OCI-LY1 (cell line): ENCODE results near the gene EXPH5.

ENCODE experiments used
- H2AFZ ChIP-seq: fragments of 200-600 bp; sonication (generic), shearing (Covaris generic); 2 replicates; pipeline ENCODE4 v1.6.0; 2014; ENCODE audit warnings: antibody characterized with exemption, mild to moderate bottlenecking, low read length
- H3F3A ChIP-seq: fragments of 200-600 bp; sonication (generic), shearing (Covaris generic); 2 replicates; pipeline ENCODE4 v1.6.0; 2014; ENCODE audit warnings: mild to moderate bottlenecking, antibody characterized with exemption, low read length, moderate library complexity; ENCODE audit not compliant: insufficient read depth
- H3K27ac ChIP-seq: fragments of 200-600 bp; sonication (generic); 2 replicates; pipeline ENCODE4 v1.5.1; 2014; ENCODE audit warnings: low read length, mixed run types, mild to moderate bottlenecking, low read depth; ENCODE audit not compliant: poor library complexity, severe bottlenecking
- H3K27me3 ChIP-seq: fragments of 200-600 bp; sonication (generic); 2 replicates; pipeline ENCODE4 v1.6.0; 2014; ENCODE audit warnings: antibody characterized with exemption, mild to moderate bottlenecking, low read length, moderate library complexity; ENCODE audit not compliant: insufficient read depth
- H3K36me3 ChIP-seq: fragments of 200-600 bp; sonication (generic); 2 replicates; pipeline ENCODE4 v1.6.1; 2014; ENCODE audit warnings: mild to moderate bottlenecking, antibody characterized with exemption, low read length, moderate library complexity, mixed read lengths; ENCODE audit not compliant: insufficient read depth
- H3K4me1 ChIP-seq: fragments of 200-600 bp; sonication (generic); 2 replicates; pipeline ENCODE4 v1.5.1; 2014; ENCODE audit warnings: mild to moderate bottlenecking, low read length, moderate library complexity; ENCODE audit not compliant: insufficient read depth, severe bottlenecking
- H3K4me2 ChIP-seq: fragments of 200-600 bp; sonication (generic), shearing (Covaris generic); 2 replicates; pipeline ENCODE4 v1.6.1; 2014; ENCODE audit warnings: low read length
- H3K4me3 ChIP-seq: fragments of 200-600 bp; sonication (generic); 2 replicates; pipeline ENCODE4 v1.5.1; 2014; ENCODE audit warnings: low read length, low read depth, mild to moderate bottlenecking, mixed read lengths; ENCODE audit not compliant: poor library complexity, severe bottlenecking
- H3K79me2 ChIP-seq: fragments of 200-600 bp; shearing (Covaris generic); 2 replicates; pipeline ENCODE4 v1.6.1; 2016; ENCODE audit warnings: mixed run types, low read length, mixed read lengths; ENCODE audit not compliant: insufficient read depth
- H3K9ac ChIP-seq: fragments of 200-600 bp; sonication (generic), shearing (Covaris generic); 2 replicates; pipeline ENCODE4 v1.6.1; 2014; ENCODE audit warnings: mild to moderate bottlenecking, low read length, mixed read lengths
- H3K9me2 ChIP-seq: fragments of 200-600 bp; sonication (generic), shearing (Covaris generic); 2 replicates; pipeline ENCODE4 v1.6.1; 2014; ENCODE audit warnings: low read depth, mild to moderate bottlenecking, low read length, mixed read lengths
- H3K9me3 ChIP-seq: fragments of 200-600 bp; shearing (Covaris generic); 2 replicates; pipeline ENCODE4 v1.6.1; 2014; ENCODE audit warnings: low read length, mixed read lengths
- H4K20me1 ChIP-seq: fragments of 200-600 bp; sonication (generic), shearing (Covaris generic); 2 replicates; pipeline ENCODE4 v1.6.0; 2016; ENCODE audit warnings: mild to moderate bottlenecking, low read length; ENCODE audit not compliant: insufficient read depth
- CTCF ChIP-seq: fragments of 200-600 bp; sonication (generic), shearing (Covaris generic); IDR thresholded peaks from 2 replicates; pipeline ENCODE4 v1.5.1; 2017; ENCODE audit warnings: mild to moderate bottlenecking, antibody characterized with exemption, low read length, moderate library complexity, mixed read lengths
- EZH2 ChIP-seq: fragments of 200-600 bp; sonication (generic), shearing (Covaris generic); IDR thresholded peaks from 2 replicates; pipeline ENCODE4 v1.8.0; 2017; ENCODE audit warnings: borderline replicate concordance, mixed run types, mild to moderate bottlenecking, antibody characterized with exemption, low read length, moderate library complexity, mixed read lengths

Gene EXPH5

DNA sequence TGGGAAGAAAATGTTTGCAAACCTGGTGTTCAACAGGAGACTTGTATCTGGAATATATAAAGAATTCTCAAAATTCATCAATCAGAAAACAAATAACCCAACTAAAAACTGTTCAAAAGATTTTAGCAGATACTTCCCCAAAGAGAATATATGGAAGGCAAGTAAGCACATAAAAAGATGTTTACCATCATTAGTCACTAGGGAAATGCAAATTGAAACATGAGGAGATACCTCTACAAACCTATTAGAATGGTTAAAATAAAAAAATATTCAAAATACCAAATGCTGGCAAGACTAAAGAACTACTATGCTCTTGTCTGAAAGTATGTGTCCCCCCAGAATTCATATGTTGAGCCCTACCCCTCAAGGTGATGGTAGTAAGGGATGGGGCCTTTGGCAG lies 8.6 kb downstream of the EXPH5 start:
- Histone ChIP-seq H3K27me3 (no peaks in the 10 kb centered on the region), H3K79me2 (no peaks in the 10 kb centered on the region), H3K27ac (no peak overlapping the region), H3K4me2 (no peak overlapping the region), H3K4me3 (no peak overlapping the region), H3K4me1 (no peaks in the 10 kb centered on the region), H3K36me3 (no peaks in the 10 kb centered on the region), H4K20me1 (no peaks in the 10 kb centered on the region), H3K9me3 (no peaks in the 10 kb centered on the region), H3F3A (no peaks in the 10 kb centered on the region), H3K9ac (no peak overlapping the region), H3K9me2 (no peaks in the 10 kb centered on the region), H2AFZ (no peak overlapping the region)
- TF ChIP-seq EZH2 (no peak), CTCF (no peak)

GRCh38 chr11:108580645-108581044 lies 12.9 kb downstream of the EXPH5 start:
- H3K4me2 ChIP-seq = no peak overlapping the region
- H3K79me2 ChIP-seq = no peaks in the 10 kb centered on the region
- no peak for TF ChIP-seq CTCF
- no peak for TF ChIP-seq EZH2
- H3K36me3 ChIP-seq = no peaks in the 10 kb centered on the region
- H3K4me1 ChIP-seq = no peaks in the 10 kb centered on the region
- H3K9me2 ChIP-seq = no peaks in the 10 kb centered on the region
- H3K27ac ChIP-seq = no peak overlapping the region
- no peaks in the 10 kb centered on the region for H4K20me1 ChIP-seq
- H3K27me3 ChIP-seq = no peaks in the 10 kb centered on the region
- no peaks in the 10 kb centered on the region for H3K9me3 ChIP-seq
- no peak overlapping the region for H2AFZ ChIP-seq
- H3F3A ChIP-seq = no peaks in the 10 kb centered on the region
- H3K4me3 ChIP-seq = no peak overlapping the region
- no peak overlapping the region for H3K9ac ChIP-seq

DNA sequence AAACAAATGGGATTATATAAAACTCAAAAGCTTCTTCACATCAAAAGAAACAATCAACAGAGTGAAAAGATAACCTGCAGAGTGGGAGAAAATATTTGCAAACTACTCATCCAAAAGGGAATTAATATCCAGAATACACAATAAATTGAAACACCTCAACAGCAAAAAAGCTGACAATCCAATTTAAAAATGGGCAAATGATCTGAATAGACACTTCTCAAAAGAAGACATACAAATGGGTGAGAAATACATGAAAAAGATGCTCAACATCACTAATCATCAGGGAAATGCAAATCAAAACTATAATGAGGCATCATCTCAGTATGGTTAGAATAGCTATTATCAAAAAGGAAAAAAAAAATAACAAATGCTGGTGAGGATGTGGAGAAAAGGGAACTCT lies 13.5 kb downstream of the EXPH5 start:
- TF ChIP-seq CTCF (no peak), EZH2 (no peak)
- Histone ChIP-seq H2AFZ (no peak overlapping the region), H3K4me2 (no peak overlapping the region)

More for the DNA sequence above, 13.5 kb downstream of the EXPH5 start:
- no peaks in the 10 kb centered on the region for H3F3A ChIP-seq
- no peak overlapping the region for H3K4me3 ChIP-seq
- no peaks in the 10 kb centered on the region for H3K27me3 ChIP-seq
- no peaks in the 10 kb centered on the region for H3K9me2 ChIP-seq
- H3K27ac ChIP-seq = no peak overlapping the region
- no peaks in the 10 kb centered on the region for H3K79me2 ChIP-seq
- H4K20me1 ChIP-seq = no peaks in the 10 kb centered on the region
- H3K9me3 ChIP-seq = no peaks in the 10 kb centered on the region
- H3K4me1 ChIP-seq = no peaks in the 10 kb centered on the region
- H3K9ac ChIP-seq = no peak overlapping the region
- H3K36me3 ChIP-seq = no peaks in the 10 kb centered on the region
